Spleen (tissue), 11 donors: ENCODE results near the gene TEX50. TPM values are rescaled to one million over a fixed set of nuclear protein-coding genes. Genes with fewer than 3 reads are reported as not detected.
A peak's percentile ranks its signal among the peaks of the same experiment; 100 is the strongest.
"Not testable (repeated sequence)": the region's sequence is repeated elsewhere in the genome, so short reads cannot be mapped to it uniquely, and the experiment has no call there.

Experiments
- DNase-seq: peaks from one replicate; pipeline ENCODE4 v3.0.0-alpha.2; 2020
- H3K27ac ChIP-seq, 8 donors: fragments of 200-600 bp; sonication (generic) in 7 of 8; 1 replicate in 4 of 8; 2 replicates in 4 of 8; pipeline versions ENCODE4 v1.5.0 to v1.8.0; 2016 to 2021; ENCODE audit warnings: inconsistent platforms in 4 of 8, mild to moderate bottlenecking in 4 of 8, moderate library complexity in 1 of 8
- H3K27me3 ChIP-seq, 7 donors: fragments of 200-600 bp; sonication (generic) in 6 of 7; replicated peaks in 1 of 7; 1 replicate in 4 of 7; 2 replicates in 3 of 7; pipeline versions ENCODE4 v1.5.0 to v1.8.0; 2016 to 2021; ENCODE audit warnings: inconsistent platforms in 3 of 7, mild to moderate bottlenecking in 1 of 7
- H3K36me3 ChIP-seq, 6 donors: fragments of 200-600 bp; sonication (generic) in 5 of 6; 1 replicate in 4 of 6; 2 replicates in 2 of 6; pipeline versions ENCODE4 v1.5.0 to v1.8.0; 2016 to 2021; ENCODE audit warnings: inconsistent platforms in 2 of 6
- H3K4me1 ChIP-seq, 6 donors: fragments of 200-600 bp; sonication (generic) in 5 of 6; 1 replicate in 3 of 6; 2 replicates in 3 of 6; pipeline versions ENCODE4 v1.5.0 to v1.8.0; 2016 to 2021; ENCODE audit warnings: inconsistent platforms in 3 of 6
- H3K4me3 ChIP-seq, 8 donors: fragments of 200-600 bp; sonication (generic) in 7 of 8; 1 replicate in 4 of 8; 2 replicates in 4 of 8; pipeline versions ENCODE4 v1.5.0 to v1.8.0; 2016 to 2021; ENCODE audit warnings: inconsistent platforms in 4 of 8, mild to moderate bottlenecking in 4 of 8, moderate library complexity in 2 of 8
- H3K9me3 ChIP-seq, 8 donors: fragments of 200-600 bp; sonication (generic) in 7 of 8; 1 replicate in 4 of 8; 2 replicates in 4 of 8; pipeline versions ENCODE4 v1.5.0 to v1.8.0; 2016 to 2021; ENCODE audit warnings: inconsistent platforms in 4 of 8
- CTCF ChIP-seq, 11 experiments: fragments of 200-600 bp in 7 of 11; fragments of 450-650 bp in 4 of 11; sonication (generic) in 4 of 11; IDR thresholded peaks in 8 of 11; conservative IDR thresholded peaks in 3 of 11; 1 replicate in 7 of 11; 2 replicates in 4 of 11; pipeline versions ENCODE4 v1.4.0 to v1.8.0; 2016 to 2021; ENCODE audit warnings: antibody characterized with exemption in 11 of 11, inconsistent platforms in 4 of 11, mild to moderate bottlenecking in 1 of 11
- POLR2A ChIP-seq, 3 donors: fragments of 450-650 bp; IDR thresholded peaks; one replicate each; pipeline ENCODE4 v1.5.1; 2017; ENCODE audit warnings: antibody characterized with exemption in 3 of 3, mild to moderate bottlenecking in 1 of 3
- POLR2AphosphoS5 ChIP-seq, 3 donors: sonication (generic); formaldehyde crosslinking; IDR thresholded peaks; one replicate each; pipeline ENCODE4 v1.5.1; 2017; ENCODE audit warnings: antibody characterized with exemption in 3 of 3
- WGBS, 5 donors: extraction: QIAGEN DNeasy Blood & Tissue Kit in 3 of 5; methylation state at CpG; one replicate each; pipeline versions ENCODE4 v1.1.5 to v1.1.7; 2013 to 2018; 5-methylcytosine and 5-hydroxymethylcytosine counted together
- intact Hi-C: fragments of 100-400 bp; cut with DNase I; formaldehyde crosslinking; loops from one replicate; pipeline ENCODE4 v1.15.0; 2023; ENCODE audit warnings: low total_unique reads
- polyA plus RNA-seq, 3 donors: library from polyadenylated mRNA; stranded (reverse); fragments of 200-250 nt; gene quantifications; one replicate each; pipeline ENCODE4 v1.2.1, GENCODE V29; 2013
- total RNA-seq, 7 donors: library from RNA; depleted of rRNA in 3 of 7; stranded (reverse); fragments of >200 nt in 3 of 7; fragmentation: NEBNext Ultra II Directional in 4 of 7; extraction: Animal tissue kit (Norgen Biotek cat#: 25700) in 4 of 7; gene quantifications; one replicate each; pipeline versions ENCODE4 v1.1.0 to v1.2.1, GENCODE V29; 2016 to 2021
- donor health status: healthy with polysubstance abuse.
- donor health status: DM: no; HTN: no; CAD: no; lungs with moderate emphysema.
- donor health status: DM: no; HTN: no; CAD: no.
- donor health status: Bipolar disorder and iron deficiency.
- donor health status: healthy.
- donor health status: DM: no; HTN: no; CAD: no.
- donor health status: DM: yes; HTN: yes; CAD: no.

The TEX50 gene
- total and polyA plus RNA-seq, 10 donors = not detected

GRCh38 chr1:173601588-173601987 lies 33.5 kb upstream of the TEX50 start:
- H3K4me3 ChIP-seq = peak overlapping the region in 1 of 8 donors; percentile 11
- peak overlapping the region in 1 of 8 donors; percentile 10 for H3K27ac ChIP-seq
- 73 to 87% (median 76%) methylated on average over 2 of the region's 2 CpGs for WGBS, 5 donors
- peaks cover 0 to 18% (median 2%) of the 10 kb centered on the region in 6 donors for H3K4me1 ChIP-seq
- DNase-seq = no peak
- H3K27me3 ChIP-seq = no peaks in the 10 kb centered on the region
- intact Hi-C loops = no loop called here
- no peak for TF ChIP-seq CTCF (IDR thresholded peaks at IDR 0.05 in 8 of 11, conservative IDR thresholded peaks at IDR 0.05 in 3 of 11)
- no peak for TF ChIP-seq POLR2AphosphoS5 (IDR thresholded peaks at IDR 0.05)
- no peak for TF ChIP-seq POLR2A (IDR thresholded peaks at IDR 0.05)
- peaks cover 0 to under 1% (median 0%) of the 10 kb centered on the region in 8 donors for H3K9me3 ChIP-seq
- no peaks in the 10 kb centered on the region for H3K36me3 ChIP-seq

GRCh38 chr1:173603056-173603591 lies 32.0 kb upstream of the TEX50 start, which contains the start of gene SLC9C2:
Gene SLC9C2, minus strand, starts transcription at chr1:173603072. Its CDS starts 1,296 bp downstream, at chr1:173601776.
- DNase-seq = no peak
- Histone ChIP-seq H3K27me3 (no peaks in the 10 kb centered on the region), H3K36me3 (no peaks in the 10 kb centered on the region), H3K4me3 (peak within 1 kb of the TSS in 5 of 8 donors; percentile 1 to 50 (median 13)), H3K27ac (peak within 1 kb of the TSS; percentile 34 to 78 (median 62)), H3K9me3 (no peaks in the 10 kb centered on the region), H3K4me1 (peaks cover 0 to 18% (median 2%) of the 10 kb centered on the region in 6 donors)
- TF ChIP-seq POLR2A (IDR thresholded peaks at IDR 0.05) = no peak
- no peak for TF ChIP-seq CTCF (IDR thresholded peaks at IDR 0.05 in 8 of 11, conservative IDR thresholded peaks at IDR 0.05 in 3 of 11)
- TF ChIP-seq POLR2AphosphoS5 (IDR thresholded peaks at IDR 0.05) = no peak
- WGBS, 5 donors = 29 to 44% (median 32%) methylated on average over 5 of the region's 5 CpGs
- intact Hi-C loops = no loop called here

DNA sequence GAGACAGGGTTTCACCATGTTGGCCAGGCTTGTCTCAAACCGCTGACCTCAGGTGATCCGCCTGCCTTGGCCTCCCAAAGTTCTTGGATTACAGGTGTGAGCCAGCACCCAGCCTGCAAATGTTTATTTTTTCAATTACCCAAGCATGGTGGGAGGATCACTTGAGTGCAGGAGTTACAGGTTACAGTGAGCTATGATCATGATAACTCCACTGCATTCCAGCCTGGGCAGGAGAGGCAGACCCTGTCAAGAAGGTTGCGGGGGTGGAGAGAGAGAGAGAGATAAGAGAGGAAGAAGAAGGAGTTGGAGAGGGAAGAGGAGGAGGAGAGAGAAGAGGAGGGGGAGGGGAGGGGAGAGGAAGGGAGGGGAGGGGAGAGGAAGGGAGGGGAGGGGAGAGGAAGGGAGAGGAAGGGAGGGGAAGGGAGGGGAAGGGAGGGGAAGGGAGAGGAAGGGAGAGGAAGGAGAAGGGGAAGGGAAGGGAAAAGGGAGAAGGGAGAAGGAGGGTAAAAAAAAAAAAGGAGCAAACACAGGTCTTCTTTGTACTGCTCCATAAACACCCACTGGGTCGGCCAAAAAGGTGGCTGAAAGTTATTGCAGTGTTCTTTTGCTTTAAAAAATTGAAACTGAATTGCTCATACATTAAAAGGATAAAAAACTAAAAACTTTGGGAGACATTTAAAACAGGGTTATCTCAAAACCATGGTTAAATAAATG lies 26.5 kb upstream of the TEX50 start:
- Histone ChIP-seq H3K27ac (no peak overlapping the region), H3K4me3 (no peak overlapping the region), H3K36me3 (no peaks in the 10 kb centered on the region), H3K9me3 (peaks cover 0 to 8% (median 0%) of the 10 kb centered on the region in 8 donors), H3K4me1 (no peaks in the 10 kb centered on the region), H3K27me3 (no peaks in the 10 kb centered on the region)
- WGBS, 5 donors = 85 to 92% (median 91%) methylated on average over 4 of the region's 4 CpGs
- no peak for DNase-seq
- intact Hi-C loops = no loop called here
- TF ChIP-seq CTCF (IDR thresholded peaks at IDR 0.05 in 8 of 11, conservative IDR thresholded peaks at IDR 0.05 in 3 of 11) = no peak
- TF ChIP-seq POLR2A (IDR thresholded peaks at IDR 0.05) = no peak
- TF ChIP-seq POLR2AphosphoS5 (IDR thresholded peaks at IDR 0.05) = no peak

DNA sequence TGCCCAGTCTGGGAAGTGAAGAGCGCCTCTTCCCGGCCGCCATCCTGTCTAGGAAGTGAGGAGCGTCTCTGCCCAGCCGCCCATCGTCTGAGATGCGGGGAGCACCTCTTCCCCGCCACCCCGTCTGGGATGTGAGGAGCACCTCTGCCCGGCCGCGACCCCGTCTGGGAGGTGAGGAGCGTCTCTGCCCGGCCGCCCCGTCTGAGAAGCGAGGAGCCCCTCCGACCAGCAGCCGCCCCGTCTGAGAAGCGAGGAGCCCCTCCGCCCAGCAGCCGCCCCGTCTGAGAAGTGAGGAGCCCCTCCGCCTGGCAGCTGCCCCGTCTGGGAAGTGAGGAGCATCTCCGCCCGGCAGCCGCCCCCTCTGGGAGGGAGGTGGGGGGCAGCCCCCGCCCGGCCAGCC lies 22.1 kb upstream of the TEX50 start:
- intact Hi-C loops, H3K4me1 ChIP-seq, DNase-seq, H3K36me3 ChIP-seq, H3K4me3 ChIP-seq, H3K27me3 ChIP-seq, H3K27ac ChIP-seq: not testable (repeated sequence)
- H3K9me3 ChIP-seq = peaks cover 0 to 19% (median 10%) of the 10 kb centered on the region in 8 donors
- 90 to 97% (median 94%) methylated on average over 16 to 32 of the region's 32 CpGs for WGBS, 5 donors
